Upper lobe of left lung (tissue), 4 donors: ENCODE measurements around the gene SLC35G6.
"Not testable (repeated sequence)": the region's sequence is repeated elsewhere in the genome, so short reads cannot be mapped to it uniquely, and the experiment has no call there.

Experiments used
- CTCF ChIP-seq, 6 experiments: fragments of 450-650 bp in 4 of 6; fragments of 200-600 bp in 2 of 6; sonication (generic) in 2 of 6; IDR thresholded peaks; one replicate each; pipeline ENCODE4 v1.5.1; 2016 to 2019; ENCODE audit warnings: antibody characterized with exemption in 6 of 6
- EP300 ChIP-seq, 4 donors: sonication (generic); formaldehyde crosslinking; IDR thresholded peaks; one replicate each; pipeline ENCODE4 v1.5.1; 2017; ENCODE audit warnings: antibody characterized with exemption in 4 of 4, control low read depth in 2 of 4
- POLR2A ChIP-seq, 4 donors: fragments of 450-650 bp; IDR thresholded peaks; one replicate each; pipeline ENCODE4 v1.5.1; 2016 to 2017; ENCODE audit warnings: antibody characterized with exemption in 4 of 4, mild to moderate bottlenecking in 2 of 4
- POLR2AphosphoS5 ChIP-seq, 2 donors: sonication (generic); formaldehyde crosslinking; IDR thresholded peaks; one replicate each; pipeline ENCODE4 v1.5.1; 2017; ENCODE audit warnings: antibody characterized with exemption in 2 of 2

- not testable (repeated sequence) for TF ChIP-seq CTCF, POLR2A, EP300, POLR2AphosphoS5 (IDR thresholded peaks at IDR 0.05)
Observed at GRCh38 chr17:7474767-7475166, 6.5 kb upstream of the SLC35G6 start.
